OCI-LY3 (cell line): Measurements from ENCODE around the gene NDST3.

Experiments used
- H2AFZ ChIP-seq: fragments of 200-600, 300-600 bp; shearing (Covaris generic); 2 replicates; pipeline ENCODE4 v1.6.0; 2014; ENCODE audit warnings: antibody characterized with exemption, low read depth, low read length
- H3K27ac ChIP-seq: fragments of 200-600, 300-600 bp; sonication (generic); 2 replicates; pipeline ENCODE4 v1.5.1; 2014; ENCODE audit warnings: mild to moderate bottlenecking, low read length, moderate library complexity, mixed read lengths
- H3K27me3 ChIP-seq: fragments of 200-600, 300-600 bp; sonication (generic); 2 replicates; pipeline ENCODE4 v1.6.1; 2014; ENCODE audit warnings: low read depth, low read length, mixed read lengths
- H3K36me3 ChIP-seq: fragments of 200-600, 300-600 bp; sonication (generic); replicated peaks from 2 replicates; pipeline ENCODE3; 2014; ENCODE audit warnings: low read depth, low read length, mixed read lengths
- H3K4me1 ChIP-seq: fragments of 300-600, 200-600 bp; sonication (generic); 2 replicates; pipeline ENCODE4 v1.6.1; 2014; ENCODE audit warnings: low read length, mixed read lengths
- H3K4me2 ChIP-seq: fragments of 200-600, 300-600 bp; sonication (generic); 2 replicates; pipeline ENCODE4 v1.6.1; 2014; ENCODE audit warnings: low read length, mixed read lengths
- H3K4me3 ChIP-seq: fragments of 300-600, 200-600 bp; sonication (generic); 2 replicates; pipeline ENCODE4 v1.5.1; 2014; ENCODE audit warnings: antibody characterized with exemption, mild to moderate bottlenecking, low read length, moderate library complexity
- H3K79me2 ChIP-seq: fragments of 300-600, 200-600 bp; shearing (Covaris generic); 2 replicates; pipeline ENCODE4 v1.6.1; 2014; ENCODE audit warnings: mild to moderate bottlenecking, low read length, mixed read lengths
- H3K9ac ChIP-seq: fragments of 300-600, 200-600 bp; shearing (Covaris generic); 2 replicates; pipeline ENCODE4 v1.6.0; 2014; ENCODE audit warnings: mild to moderate bottlenecking, low read length, moderate library complexity
- H3K9me3 ChIP-seq: fragments of 200-600, 300-600 bp; shearing (Covaris generic); 2 replicates; pipeline ENCODE4 v1.6.1; 2014; ENCODE audit warnings: low read length, mixed read lengths; ENCODE audit not compliant: insufficient read depth
- H4K20me1 ChIP-seq: fragments of 200-600, 300-600 bp; sonication (generic); 2 replicates; pipeline ENCODE4 v1.6.1; 2016; ENCODE audit warnings: low read length, mixed read lengths; ENCODE audit not compliant: insufficient read depth
- CTCF ChIP-seq: fragments of 200-600, 300-600 bp; sonication (generic); IDR thresholded peaks from 2 replicates; pipeline ENCODE4 v1.5.1; 2014; ENCODE audit warnings: antibody characterized with exemption, low read length, low read depth
- EZH2phosphoT487 ChIP-seq: fragments of 200-600 bp; shearing (Covaris generic); IDR thresholded peaks from 2 replicates; pipeline ENCODE4 v1.6.1; 2018; ENCODE audit warnings: antibody characterized with exemption, mixed run types, low read depth

NDST3 gene

GRCh38 chr4:118004088-118004487 lies 30.2 kb upstream of the NDST3 start:
- no peaks in the 10 kb centered on the region for H3K36me3 ChIP-seq
- no peaks in the 10 kb centered on the region for H4K20me1 ChIP-seq
- no peaks in the 10 kb centered on the region for H3K9me3 ChIP-seq
- H3K27ac ChIP-seq, result no peak overlapping the region
- H3K4me1 ChIP-seq, result no peaks in the 10 kb centered on the region
- no peak overlapping the region for H3K4me2 ChIP-seq
- H3K27me3 ChIP-seq, result no peaks in the 10 kb centered on the region
- TF ChIP-seq EZH2phosphoT487, result no peak
- no peak for TF ChIP-seq CTCF
- no peak overlapping the region for H3K9ac ChIP-seq
- no peak overlapping the region for H3K4me3 ChIP-seq
- H2AFZ ChIP-seq, result no peak overlapping the region
- H3K79me2 ChIP-seq, result no peaks in the 10 kb centered on the region

- H4K20me1 ChIP-seq, result no peaks in the 10 kb centered on the region
- H3K9ac ChIP-seq, result no peak overlapping the region
- H3K4me1 ChIP-seq, result no peaks in the 10 kb centered on the region
- H3K36me3 ChIP-seq, result no peaks in the 10 kb centered on the region
- H3K4me2 ChIP-seq, result no peak overlapping the region
- H2AFZ ChIP-seq, result no peak overlapping the region
- no peak overlapping the region for H3K4me3 ChIP-seq
- H3K27ac ChIP-seq, result no peak overlapping the region
- TF ChIP-seq EZH2phosphoT487 (no peak), CTCF (no peak; the same call in 1 of the 2 replicates)
- no peaks in the 10 kb centered on the region for H3K79me2 ChIP-seq
- no peaks in the 10 kb centered on the region for H3K27me3 ChIP-seq
- no peaks in the 10 kb centered on the region for H3K9me3 ChIP-seq
Observed at GRCh38 chr4:118005883-118006282, 28.4 kb upstream of the NDST3 start.

- no peaks in the 10 kb centered on the region for H3K27me3 ChIP-seq
- no peak overlapping the region for H3K9ac ChIP-seq
- H3K79me2 ChIP-seq, result no peaks in the 10 kb centered on the region
- no peak overlapping the region for H3K4me2 ChIP-seq
- H3K36me3 ChIP-seq, result no peaks in the 10 kb centered on the region
- TF ChIP-seq EZH2phosphoT487 (no peak), CTCF (no peak)
- no peaks in the 10 kb centered on the region for H3K4me1 ChIP-seq
- H3K9me3 ChIP-seq, result no peaks in the 10 kb centered on the region
- H4K20me1 ChIP-seq, result no peaks in the 10 kb centered on the region
- H3K4me3 ChIP-seq, result no peak overlapping the region
- H3K27ac ChIP-seq, result no peak overlapping the region
- no peak overlapping the region for H2AFZ ChIP-seq
Observed at GRCh38 chr4:118012142-118012541, 22.1 kb upstream of the NDST3 start.

GRCh38 chr4:118014831-118015230 lies 19.5 kb upstream of the NDST3 start:
- no peak overlapping the region for H2AFZ ChIP-seq
- TF ChIP-seq CTCF (no peak), EZH2phosphoT487 (no peak)
- H3K79me2 ChIP-seq, result no peaks in the 10 kb centered on the region
- no peaks in the 10 kb centered on the region for H4K20me1 ChIP-seq
- H3K9me3 ChIP-seq, result no peaks in the 10 kb centered on the region
- H3K4me3 ChIP-seq, result no peak overlapping the region
- H3K4me2 ChIP-seq, result no peak overlapping the region
- H3K27ac ChIP-seq, result no peak overlapping the region
- no peaks in the 10 kb centered on the region for H3K27me3 ChIP-seq
- H3K4me1 ChIP-seq, result no peaks in the 10 kb centered on the region
- no peaks in the 10 kb centered on the region for H3K36me3 ChIP-seq
- no peak overlapping the region for H3K9ac ChIP-seq
